SU-DHL-6 (cell line): ENCODE measurements around the gene SAGE1.
"Not testable (repeated sequence)": the region's sequence is repeated elsewhere in the genome, so short reads cannot be mapped to it uniquely, and the experiment has no call there.

ENCODE experiments used
- H2AFZ ChIP-seq: fragments of 200-600 bp; sonication (generic); 2 replicates; pipeline ENCODE4 v1.6.1; 2014; ENCODE audit warnings: low read depth, mild to moderate bottlenecking, moderate library complexity, mixed read lengths, antibody characterized with exemption, low read length; ENCODE audit not compliant: severe bottlenecking
- H3F3A ChIP-seq: fragments of 200-600 bp; shearing (Covaris generic); 2 replicates; pipeline ENCODE4 v1.6.0; 2016; ENCODE audit warnings: antibody characterized with exemption, mild to moderate bottlenecking; ENCODE audit not compliant: insufficient read depth
- H3K27ac ChIP-seq: fragments of 200-600 bp; sonication (generic); 2 replicates; pipeline ENCODE4 v1.5.1; 2016; ENCODE audit warnings: low read depth, mild to moderate bottlenecking, low read length, moderate library complexity, mixed read lengths
- H3K27me3 ChIP-seq: fragments of 200-600 bp; sonication (generic), shearing (Covaris generic); 2 replicates; pipeline ENCODE4 v1.6.0; 2014; ENCODE audit warnings: mild to moderate bottlenecking, low read length
- H3K36me3 ChIP-seq: fragments of 200-600 bp; sonication (generic); 2 replicates; pipeline ENCODE4 v1.6.1; 2014; ENCODE audit warnings: mild to moderate bottlenecking, low read length, mixed read lengths
- H3K4me2 ChIP-seq: fragments of 300-600, 200-600 bp; shearing (Covaris generic), sonication (generic); 2 replicates; pipeline ENCODE4 v1.6.0; 2014; ENCODE audit warnings: low read length, low read depth, mild to moderate bottlenecking; ENCODE audit not compliant: poor library complexity, severe bottlenecking
- H3K4me3 ChIP-seq: fragments of 200-600 bp; sonication (generic); 2 replicates; pipeline ENCODE4 v1.5.1; 2014; ENCODE audit warnings: antibody characterized with exemption, low read length, mild to moderate bottlenecking, mixed read lengths; ENCODE audit not compliant: insufficient read depth, poor library complexity, severe bottlenecking
- H3K79me2 ChIP-seq: fragments of 200-600 bp; sonication (generic); 2 replicates; pipeline ENCODE4 v1.6.1; 2014; ENCODE audit warnings: mild to moderate bottlenecking, low read length, moderate library complexity; ENCODE audit not compliant: insufficient read depth
- H3K9ac ChIP-seq: fragments of 200-600 bp; sonication (generic); 2 replicates; pipeline ENCODE4 v1.7.0; 2014; ENCODE audit warnings: mild to moderate bottlenecking, low read length
- H3K9me2 ChIP-seq: fragments of 200-600 bp; sonication (generic); replicated peaks from 2 replicates; pipeline ENCODE4 v1.6.1; 2014; ENCODE audit warnings: low read length; ENCODE audit not compliant: insufficient read depth
- H3K9me3 ChIP-seq: fragments of 200-600 bp; sonication (generic); 2 replicates; pipeline ENCODE4 v1.6.1; 2014; ENCODE audit warnings: low read length, mixed read lengths; ENCODE audit not compliant: insufficient read depth
- H4K20me1 ChIP-seq: fragments of 200-600 bp; sonication (generic); 2 replicates; pipeline ENCODE4 v1.6.1; 2014; ENCODE audit warnings: low read depth, mild to moderate bottlenecking, antibody characterized with exemption, low read length, moderate library complexity, mixed read lengths
- EZH2phosphoT487 ChIP-seq: fragments of 200-600 bp; sonication (generic), shearing (Covaris generic); conservative IDR thresholded peaks from 2 replicates; pipeline ENCODE4 v1.6.1; 2018; ENCODE audit warnings: mild to moderate bottlenecking, antibody characterized with exemption, low read length, moderate library complexity, mixed read lengths
- TF ChIP-seq, protein P1 (sequence below): fragments of 200-600 bp; sonication (generic); IDR thresholded peaks from one replicate; pipeline ENCODE4 v1.5.1; 2017; ENCODE audit warnings: antibody characterized with exemption, mild to moderate bottlenecking, low read length, moderate library complexity; ENCODE audit not compliant: insufficient read depth, poor library complexity, severe bottlenecking

The SAGE1 gene

DNA sequence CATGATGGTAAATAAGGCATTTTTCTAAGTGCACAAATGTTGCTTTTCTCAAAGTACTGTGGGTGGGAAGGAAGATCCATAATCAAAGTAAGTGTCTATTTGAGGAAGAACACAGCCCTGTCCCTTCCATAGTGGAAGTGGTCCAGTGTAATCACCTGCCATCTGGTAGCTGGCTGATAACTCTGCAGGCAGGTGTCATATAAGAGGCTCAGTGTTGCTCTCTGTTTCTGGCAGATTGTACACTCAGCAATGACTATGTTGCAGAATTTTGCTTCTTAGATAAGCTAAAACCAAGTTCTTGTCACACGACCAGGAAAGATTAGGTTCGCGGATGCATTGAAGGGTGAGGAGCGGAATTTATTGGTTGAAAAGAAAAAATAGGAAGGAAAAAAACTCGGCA is 20.9 kb downstream of the SAGE1 start:
- Histone ChIP-seq H3K27ac (no peak overlapping the region), H4K20me1 (no peaks in the 10 kb centered on the region), H3K36me3 (no peaks in the 10 kb centered on the region), H3K9me3 (no peaks in the 10 kb centered on the region), H3K4me2 (no peak overlapping the region), H3K4me3 (no peak overlapping the region), H2AFZ (no peak overlapping the region), H3F3A (no peaks in the 10 kb centered on the region), H3K9me2 (no peaks in the 10 kb centered on the region), H3K9ac (no peak overlapping the region), H3K79me2 (no peaks in the 10 kb centered on the region), H3K27me3 (no peaks in the 10 kb centered on the region)
- no peak for TF ChIP-seq EZH2phosphoT487
- TF ChIP-seq, protein P1, sequence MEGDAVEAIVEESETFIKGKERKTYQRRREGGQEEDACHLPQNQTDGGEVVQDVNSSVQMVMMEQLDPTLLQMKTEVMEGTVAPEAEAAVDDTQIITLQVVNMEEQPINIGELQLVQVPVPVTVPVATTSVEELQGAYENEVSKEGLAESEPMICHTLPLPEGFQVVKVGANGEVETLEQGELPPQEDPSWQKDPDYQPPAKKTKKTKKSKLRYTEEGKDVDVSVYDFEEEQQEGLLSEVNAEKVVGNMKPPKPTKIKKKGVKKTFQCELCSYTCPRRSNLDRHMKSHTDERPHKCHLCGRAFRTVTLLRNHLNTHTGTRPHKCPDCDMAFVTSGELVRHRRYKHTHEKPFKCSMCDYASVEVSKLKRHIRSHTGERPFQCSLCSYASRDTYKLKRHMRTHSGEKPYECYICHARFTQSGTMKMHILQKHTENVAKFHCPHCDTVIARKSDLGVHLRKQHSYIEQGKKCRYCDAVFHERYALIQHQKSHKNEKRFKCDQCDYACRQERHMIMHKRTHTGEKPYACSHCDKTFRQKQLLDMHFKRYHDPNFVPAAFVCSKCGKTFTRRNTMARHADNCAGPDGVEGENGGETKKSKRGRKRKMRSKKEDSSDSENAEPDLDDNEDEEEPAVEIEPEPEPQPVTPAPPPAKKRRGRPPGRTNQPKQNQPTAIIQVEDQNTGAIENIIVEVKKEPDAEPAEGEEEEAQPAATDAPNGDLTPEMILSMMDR: no peak

DNA sequence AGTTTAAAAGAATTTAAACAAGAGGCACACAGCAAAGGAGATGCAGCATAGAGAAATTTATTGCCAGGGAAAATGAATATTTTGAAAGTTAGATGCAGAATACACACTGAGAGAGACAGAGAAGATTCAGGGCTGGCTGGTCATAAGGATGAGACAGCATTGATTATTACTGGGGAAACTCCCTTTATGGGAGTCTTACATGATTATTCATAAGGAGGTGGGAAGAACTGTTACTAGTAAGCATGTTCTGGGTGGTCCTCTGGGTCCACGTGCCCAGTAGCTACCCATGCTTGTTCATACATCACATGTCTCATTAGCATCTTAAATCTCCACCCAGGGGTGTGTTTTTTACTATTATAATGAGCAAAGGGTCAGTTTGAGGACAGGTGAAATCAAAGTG is 27.0 kb downstream of the SAGE1 start:
- H3F3A ChIP-seq, H3K4me2 ChIP-seq, H3K79me2 ChIP-seq, H3K4me3 ChIP-seq, H3K36me3 ChIP-seq, H2AFZ ChIP-seq, H3K27ac ChIP-seq, H3K9me3 ChIP-seq, H4K20me1 ChIP-seq, H3K27me3 ChIP-seq, H3K9ac ChIP-seq, H3K9me2 ChIP-seq: not testable (repeated sequence)

DNA sequence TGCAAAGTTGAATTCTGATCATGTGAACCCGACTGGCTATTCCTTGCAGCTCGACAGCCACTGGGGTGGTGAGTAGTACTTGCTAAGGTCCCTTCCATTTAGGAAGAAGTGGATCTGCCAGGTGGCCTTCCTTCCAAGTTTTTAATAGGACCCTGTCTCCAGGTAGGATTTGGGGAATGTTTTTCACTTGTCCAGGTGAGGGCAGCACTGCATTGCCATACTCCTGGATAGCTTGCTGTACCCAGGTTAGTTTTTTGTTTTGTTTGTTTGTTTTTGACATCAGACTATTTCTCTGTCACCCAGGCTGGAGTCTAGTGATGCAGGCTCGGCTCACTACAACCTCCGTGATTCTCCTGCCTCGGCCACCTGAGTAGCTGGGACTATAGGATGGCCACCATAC is 29.8 kb downstream of the SAGE1 start:
- Histone ChIP-seq H3K79me2 (no peaks in the 10 kb centered on the region), H3K4me3 (no peak overlapping the region), H2AFZ (no peak overlapping the region), H3K27ac (no peak overlapping the region), H3K36me3 (no peaks in the 10 kb centered on the region), H3K9ac (no peak overlapping the region), H3F3A (no peaks in the 10 kb centered on the region), H4K20me1 (no peaks in the 10 kb centered on the region), H3K4me2 (no peak overlapping the region), H3K9me2 (no peaks in the 10 kb centered on the region), H3K27me3 (no peaks in the 10 kb centered on the region), H3K9me3 (no peaks in the 10 kb centered on the region)
- TF ChIP-seq EZH2phosphoT487: no peak
- TF ChIP-seq, protein P1: peak; percentile 9

DNA sequence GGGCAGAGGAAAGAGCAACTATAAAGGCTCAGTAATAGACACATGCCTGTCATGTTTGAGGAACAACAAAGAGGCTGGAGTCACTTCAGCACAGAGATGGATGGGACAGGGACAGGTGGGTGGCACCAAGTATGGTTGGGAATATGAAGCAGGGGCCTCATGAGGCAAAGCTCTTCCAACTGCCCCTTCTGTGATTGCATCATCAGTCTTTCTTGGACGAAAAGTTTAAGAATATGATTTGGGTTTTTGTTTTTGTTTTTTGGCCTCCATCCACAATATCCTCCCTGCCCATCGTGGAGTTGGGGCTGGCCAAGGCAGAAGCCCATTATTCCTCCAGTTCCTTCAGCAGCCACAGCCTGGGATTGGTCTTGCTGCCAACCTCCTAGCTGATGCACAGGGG is 34.4 kb downstream of the SAGE1 start:
- TF ChIP-seq, protein P1: no peak
- no peak for TF ChIP-seq EZH2phosphoT487

More for the DNA sequence above, 34.4 kb downstream of the SAGE1 start:
- Histone ChIP-seq H2AFZ (no peak overlapping the region), H3K9me2 (no peaks in the 10 kb centered on the region), H4K20me1 (no peaks in the 10 kb centered on the region), H3K9me3 (no peaks in the 10 kb centered on the region), H3K9ac (no peak overlapping the region), H3K27me3 (no peaks in the 10 kb centered on the region), H3K36me3 (no peaks in the 10 kb centered on the region), H3K4me2 (no peak overlapping the region), H3K79me2 (no peaks in the 10 kb centered on the region), H3F3A (no peaks in the 10 kb centered on the region), H3K27ac (no peak overlapping the region), H3K4me3 (no peak overlapping the region)
